Natural killer cell (primary cell): ENCODE data around the gene TUBB1. TPM values are rescaled to one million over a fixed set of nuclear protein-coding genes. Genes with fewer than 3 reads are reported as not detected.
A peak's percentile ranks its signal among the peaks of the same experiment; 100 is the strongest.
"Not testable (repeated sequence)": the region's sequence is repeated elsewhere in the genome, so short reads cannot be mapped to it uniquely, and the experiment has no call there.

Source experiments
- ATAC-seq, 3 donors: fragments of 150-1000 bp in 2 of 3; fragments of 200-7000 bp in 1 of 3; cut with Tn5 transposase; 1 replicate in 1 of 3; 2 replicates in 2 of 3; pipeline ENCODE4 v1.10.0; 2021; ENCODE audit warnings: mild to moderate bottlenecking in 2 of 3, moderate library complexity in 2 of 3
- DNase-seq, 2 donors: peaks; one replicate each; pipeline versions ENCODE4 v3.0.0 to v3.0.0-alpha.2; 2013 to 2021; ENCODE audit warnings: mixed read lengths in 1 of 2
- H3K27ac ChIP-seq: one replicate; pipeline ENCODE4 v1.5.1; 2013; ENCODE audit warnings: mild to moderate bottlenecking, low read length
- H3K27me3 ChIP-seq: one replicate; pipeline ENCODE4 v1.6.1; 2013; ENCODE audit warnings: low read length; ENCODE audit not compliant: control insufficient read depth, insufficient read depth
- H3K36me3 ChIP-seq: one replicate; pipeline ENCODE4 v1.6.1; 2013; ENCODE audit warnings: low read length; ENCODE audit not compliant: control insufficient read depth, insufficient read depth
- H3K4me1 ChIP-seq: one replicate; pipeline ENCODE4 v1.6.1; 2013; ENCODE audit warnings: low read length; ENCODE audit not compliant: control insufficient read depth, insufficient read depth
- H3K4me3 ChIP-seq: one replicate; pipeline ENCODE4 v1.5.1; 2013; ENCODE audit warnings: low read length
- H3K9me3 ChIP-seq: one replicate; pipeline ENCODE4 v1.6.1; 2013; ENCODE audit warnings: low read length; ENCODE audit not compliant: control insufficient read depth, insufficient read depth
- H3K27ac Mint-ChIP-seq, 2 donors: one replicate each; pipeline ENCODE4 v1.8.0; 2022; ENCODE audit warnings: mild to moderate bottlenecking in 2 of 2, mixed read lengths in 2 of 2, moderate library complexity in 1 of 2
- H3K27me3 Mint-ChIP-seq, 2 donors: one replicate each; pipeline ENCODE4 v1.8.0; 2022; ENCODE audit warnings: low read depth in 2 of 2, mixed read lengths in 2 of 2
- H3K36me3 Mint-ChIP-seq: one replicate; pipeline ENCODE4 v1.8.0; 2022; ENCODE audit warnings: mixed read lengths
- H3K4me1 Mint-ChIP-seq, 2 donors: one replicate each; pipeline ENCODE4 v1.8.0; 2022; ENCODE audit warnings: mixed read lengths in 2 of 2
- H3K4me3 Mint-ChIP-seq: one replicate; pipeline ENCODE4 v1.8.0; 2022; ENCODE audit warnings: mild to moderate bottlenecking, moderate library complexity, mixed read lengths
- H3K9me3 Mint-ChIP-seq, 2 donors: one replicate each; pipeline ENCODE4 v1.8.0; 2022; ENCODE audit warnings: mixed read lengths in 2 of 2
- WGBS: methylation state at CpG from one replicate; pipeline ENCODE4 v1.1.7; 2013; ENCODE audit warnings: missing lambda C conversion rate; ENCODE audit not compliant: insufficient coverage; 5-methylcytosine and 5-hydroxymethylcytosine counted together
- intact Hi-C: fragments of 100-400 bp; cut with micrococcal nuclease; formaldehyde crosslinking; loops from one replicate; pipeline ENCODE4 v1.14.2; 2022
- total RNA-seq, 4 donors: library from RNA; stranded (reverse); fragments of 120-200 nt in 1 of 4; gene quantifications; one replicate each; pipeline versions ENCODE4 v1.2.3 to v1.2.4, GENCODE V29; 2013 to 2022
- TF ChIP-seq, protein P1 (sequence below): fragments of 200-600 bp; IDR thresholded peaks from one replicate; pipeline ENCODE4 v1.8.0; 2022; ENCODE audit warnings: antibody characterized with exemption

TUBB1 gene
- total RNA-seq, 3 donors from 2014 or later (not counting 1 experiment from before 2014, with no cell fraction given) = 4.3 to 46.9 (median 18.8) TPM

DNA sequence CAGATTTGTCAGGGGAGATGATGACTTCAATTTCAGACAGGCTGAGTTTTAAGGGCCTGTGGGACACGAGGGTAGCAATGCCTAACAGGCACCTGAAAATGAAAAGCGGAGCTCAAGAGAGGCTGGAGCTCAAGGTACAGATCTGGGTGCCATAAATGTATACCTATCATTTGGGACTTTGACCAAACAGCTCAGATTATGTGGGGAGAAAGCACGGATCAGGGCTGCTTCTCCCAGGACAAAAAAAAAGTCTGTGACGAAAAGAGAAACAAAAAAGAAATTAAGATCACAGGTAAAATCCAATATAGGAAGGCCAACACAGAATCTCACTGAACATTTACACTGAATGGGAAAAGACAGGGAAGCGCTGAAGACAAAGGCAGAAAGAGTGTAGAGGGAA lies 21.4 kb downstream of the TUBB1 start:
- Histone ChIP-seq H3K4me1 (peaks cover 28% of the 10 kb centered on the region), H3K27ac (no peak overlapping the region), H3K4me3 (no peak overlapping the region), H3K27me3 (no peaks in the 10 kb centered on the region), H3K36me3 (peaks cover 25% of the 10 kb centered on the region), H3K9me3 (no peaks in the 10 kb centered on the region)
- DNase-seq (no peak), ATAC-seq (no peak)
- WGBS = 95% methylated on average over 5 of the region's 5 CpGs
- Mint-ChIP-seq H3K36me3 (peaks cover 17% of the 10 kb centered on the region), H3K4me3 (peak overlapping the region; percentile 91), H3K9me3 (no peaks in the 10 kb centered on the region), H3K27me3 (no peaks in the 10 kb centered on the region), H3K4me1 (peaks cover 35 to 39% of the 10 kb centered on the region in 2 donors), H3K27ac (peak overlapping the region in 1 of 2 donors; percentile 84)
- TF ChIP-seq, protein P1, sequence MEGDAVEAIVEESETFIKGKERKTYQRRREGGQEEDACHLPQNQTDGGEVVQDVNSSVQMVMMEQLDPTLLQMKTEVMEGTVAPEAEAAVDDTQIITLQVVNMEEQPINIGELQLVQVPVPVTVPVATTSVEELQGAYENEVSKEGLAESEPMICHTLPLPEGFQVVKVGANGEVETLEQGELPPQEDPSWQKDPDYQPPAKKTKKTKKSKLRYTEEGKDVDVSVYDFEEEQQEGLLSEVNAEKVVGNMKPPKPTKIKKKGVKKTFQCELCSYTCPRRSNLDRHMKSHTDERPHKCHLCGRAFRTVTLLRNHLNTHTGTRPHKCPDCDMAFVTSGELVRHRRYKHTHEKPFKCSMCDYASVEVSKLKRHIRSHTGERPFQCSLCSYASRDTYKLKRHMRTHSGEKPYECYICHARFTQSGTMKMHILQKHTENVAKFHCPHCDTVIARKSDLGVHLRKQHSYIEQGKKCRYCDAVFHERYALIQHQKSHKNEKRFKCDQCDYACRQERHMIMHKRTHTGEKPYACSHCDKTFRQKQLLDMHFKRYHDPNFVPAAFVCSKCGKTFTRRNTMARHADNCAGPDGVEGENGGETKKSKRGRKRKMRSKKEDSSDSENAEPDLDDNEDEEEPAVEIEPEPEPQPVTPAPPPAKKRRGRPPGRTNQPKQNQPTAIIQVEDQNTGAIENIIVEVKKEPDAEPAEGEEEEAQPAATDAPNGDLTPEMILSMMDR = no peak
- intact Hi-C loops = no loop called here

- peak overlapping the region; percentile 75 for H3K27ac ChIP-seq
- DNase-seq, H3K27me3 ChIP-seq, H3K9me3 ChIP-seq, H3K4me3 ChIP-seq, H3K9me3 Mint-ChIP-seq, H3K36me3 Mint-ChIP-seq, intact Hi-C loops, H3K27me3 Mint-ChIP-seq, ATAC-seq: not testable (repeated sequence)
- H3K36me3 ChIP-seq = peaks cover 17% of the 10 kb centered on the region
- peaks cover 28% of the 10 kb centered on the region for H3K4me1 ChIP-seq
- peak overlapping the region; percentile 91 for H3K4me3 Mint-ChIP-seq
- WGBS = 90% methylated on average over 16 of the region's 16 CpGs
- H3K27ac Mint-ChIP-seq = peak overlapping the region; percentile 84 to 87
- H3K4me1 Mint-ChIP-seq = peaks cover 35 to 38% of the 10 kb centered on the region in 2 donors
Observed at GRCh38 chr20:59041487-59041886, 22.3 kb downstream of the TUBB1 start.

- Mint-ChIP-seq H3K9me3 (no peaks in the 10 kb centered on the region), H3K4me1 (peaks cover 33 to 35% of the 10 kb centered on the region in 2 donors), H3K4me3 (peak within 1 kb of the TSS; percentile 91), H3K27ac (peak within 1 kb of the TSS; percentile 84 to 87), H3K27me3 (no peaks in the 10 kb centered on the region), H3K36me3 (peaks cover 2% of the 10 kb centered on the region)
- intact Hi-C loops = loop anchor here (1.0 to 2.0 kb wide), 2 partner anchors 10 to 151 kb away; partner anchors contain the start of gene ATP5F1E
- peak in 1 of 2 donors; percentile 56 for DNase-seq
- peaks cover 28% of the 10 kb centered on the region for H3K4me1 ChIP-seq
- peak within 1 kb of the TSS; percentile 85 for H3K27ac ChIP-seq
- TF ChIP-seq, protein P1 = no peak
- H3K27me3 ChIP-seq = no peaks in the 10 kb centered on the region
- no peaks in the 10 kb centered on the region for H3K9me3 ChIP-seq
- H3K4me3 ChIP-seq = peak within 1 kb of the TSS; percentile 70
- WGBS = 5% methylated on average over 50 of the region's 50 CpGs
- peaks cover 9% of the 10 kb centered on the region for H3K36me3 ChIP-seq
- ATAC-seq = peak; percentile 23 to 36 (median 29)
Observed at GRCh38 chr20:59042151-59042795, 23.0 kb downstream of the TUBB1 start, which contains the start of gene PRELID3B. Gene PRELID3B, minus strand, starts transcription at chr20:59042786. Its CDS starts 56 bp downstream, at chr20:59042730.

GRCh38 chr20:59042796-59043631 lies 23.8 kb downstream of the TUBB1 start:
- Histone ChIP-seq H3K27me3 (no peaks in the 10 kb centered on the region), H3K27ac (peak overlapping the region; percentile 85), H3K9me3 (no peaks in the 10 kb centered on the region), H3K36me3 (peaks cover 3% of the 10 kb centered on the region), H3K4me3 (peak overlapping the region; percentile 70), H3K4me1 (peaks cover 28% of the 10 kb centered on the region)
- H3K27me3 Mint-ChIP-seq = peaks cover 0 to 3% of the 10 kb centered on the region in 2 donors
- intact Hi-C loops = loop anchor here (1.0 to 2.0 kb wide), 2 partner anchors 11 to 152 kb away; partner anchors contain the start of gene ATP5F1E
- H3K4me1 Mint-ChIP-seq = peaks cover 33 to 35% of the 10 kb centered on the region in 2 donors
- peak; percentile 93 to 99 (median 96) for ATAC-seq
- H3K4me3 Mint-ChIP-seq = peak overlapping the region; percentile 91
- no peaks in the 10 kb centered on the region for H3K36me3 Mint-ChIP-seq
- TF ChIP-seq, protein P1 = no peak
- peak; percentile 93 to 97 for DNase-seq
- peak overlapping the region; percentile 84 to 87 for H3K27ac Mint-ChIP-seq
- H3K9me3 Mint-ChIP-seq = no peaks in the 10 kb centered on the region
- 17% methylated on average over 66 of the region's 66 CpGs for WGBS
